Neural cell (in vitro differentiated cells): ENCODE data around the gene DEGS2. TPM values are rescaled to one million over a fixed set of nuclear protein-coding genes. Genes with fewer than 3 reads are reported as not detected.

Experiments used
- H2AFZ ChIP-seq: fragments of 200-600, 300-800 bp; sonication (generic), shearing (Covaris generic); 2 replicates; pipeline ENCODE4 v1.6.0; 2014; ENCODE audit warnings: low read depth, mild to moderate bottlenecking, antibody characterized with exemption, low read length, moderate library complexity
- H3F3A ChIP-seq: fragments of 200-600 bp; shearing (Covaris generic); 2 replicates; pipeline ENCODE4 v1.6.1; 2016; ENCODE audit warnings: mild to moderate bottlenecking, moderate library complexity, mixed read lengths, antibody characterized with exemption, low read length; ENCODE audit not compliant: insufficient read depth, poor library complexity, severe bottlenecking
- H3K27ac ChIP-seq: fragments of 200-600, 300-800 bp; sonication (generic), shearing (Covaris generic); 2 replicates; pipeline ENCODE4 v1.5.1; 2014; ENCODE audit warnings: mild to moderate bottlenecking, low read length, moderate library complexity
- H3K27me3 ChIP-seq: fragments of 300-800, 200-600 bp; sonication (generic), shearing (Covaris generic); 2 replicates; pipeline ENCODE4 v1.6.0; 2014; ENCODE audit warnings: mild to moderate bottlenecking, low read depth, low read length, moderate library complexity; ENCODE audit not compliant: insufficient read depth
- H3K36me3 ChIP-seq: fragments of 300-800, 200-600 bp; sonication (generic), shearing (Covaris generic); 2 replicates; pipeline ENCODE4 v1.5.1; 2014; ENCODE audit warnings: mild to moderate bottlenecking, antibody characterized with exemption, low read length, moderate library complexity; ENCODE audit not compliant: insufficient read depth
- H3K4me2 ChIP-seq: fragments of 300-800, 200-600 bp; sonication (generic), shearing (Covaris generic); 2 replicates; pipeline ENCODE4 v1.6.0; 2014; ENCODE audit warnings: mild to moderate bottlenecking, low read length
- H3K4me3 ChIP-seq: fragments of 300-800, 200-600 bp; sonication (generic), shearing (Covaris generic); 2 replicates; pipeline ENCODE4 v1.5.1; 2014; ENCODE audit warnings: mild to moderate bottlenecking, low read length, moderate library complexity
- H3K79me2 ChIP-seq: fragments of 200-600 bp; shearing (Covaris generic); replicated peaks from 2 replicates; pipeline ENCODE4 v1.6.0; 2014; ENCODE audit warnings: mild to moderate bottlenecking, low read length, moderate library complexity; ENCODE audit not compliant: insufficient read depth
- H3K9ac ChIP-seq: fragments of 300-800, 200-600 bp; sonication (generic), shearing (Covaris generic); 2 replicates; pipeline ENCODE4 v1.6.1; 2016; ENCODE audit warnings: mild to moderate bottlenecking, low read length, mixed read lengths
- H3K9me2 ChIP-seq: fragments of 200-600 bp; shearing (Covaris generic); 2 replicates; pipeline ENCODE4 v1.6.1; 2016; ENCODE audit warnings: mild to moderate bottlenecking, low read length, mixed read lengths; ENCODE audit not compliant: insufficient read depth
- H3K9me3 ChIP-seq: fragments of 200-600, 300-800 bp; sonication (generic), shearing (Covaris generic); 2 replicates; pipeline ENCODE4 v1.6.1; 2016; ENCODE audit warnings: mild to moderate bottlenecking, mixed run types, low read length, moderate library complexity, mixed read lengths
- H4K20me1 ChIP-seq: fragments of 200-600 bp; shearing (Covaris generic); 2 replicates; pipeline ENCODE4 v1.6.1; 2016; ENCODE audit warnings: mild to moderate bottlenecking, mixed run types; ENCODE audit not compliant: insufficient read depth
- CTCF ChIP-seq: fragments of 450-650 bp; IDR thresholded peaks from 2 replicates; pipeline ENCODE4 v1.5.1; 2014; ENCODE audit warnings: antibody characterized with exemption, mild to moderate bottlenecking, moderate library complexity; ENCODE audit not compliant: poor library complexity, severe bottlenecking
- EP300 ChIP-seq: fragments of 450-650 bp; conservative IDR thresholded peaks from 2 replicates; pipeline ENCODE4 v1.6.1; 2014; ENCODE audit warnings: antibody characterized with exemption, mild to moderate bottlenecking, moderate library complexity; ENCODE audit not compliant: poor library complexity, severe bottlenecking
- EZH2 ChIP-seq: fragments of 200-600, 300-800 bp; shearing (Covaris generic), sonication (generic); IDR thresholded peaks from 2 replicates; pipeline ENCODE4 v1.6.1; 2014; ENCODE audit warnings: antibody characterized with exemption, low read length, borderline replicate concordance, mild to moderate bottlenecking; ENCODE audit not compliant: insufficient read depth, poor library complexity, severe bottlenecking
- MXI1 ChIP-seq: fragments of 450-650 bp; conservative IDR thresholded peaks from 2 replicates; pipeline ENCODE4 v1.6.1; 2014; ENCODE audit warnings: antibody characterized with exemption, mild to moderate bottlenecking; ENCODE audit not compliant: poor library complexity, severe bottlenecking
- POLR2AphosphoS5 ChIP-seq: IDR thresholded peaks from 2 replicates; pipeline ENCODE4 v1.6.1; 2012
- RAD21 ChIP-seq: fragments of 450-650 bp; conservative IDR thresholded peaks from 2 replicates; pipeline ENCODE4 v1.6.1; 2014; ENCODE audit warnings: antibody characterized with exemption, mild to moderate bottlenecking, moderate library complexity
- REST ChIP-seq: IDR thresholded peaks from 2 replicates; pipeline ENCODE4 v1.6.1; 2012; ENCODE audit warnings: borderline replicate concordance
- SMC3 ChIP-seq: fragments of 450-650 bp; conservative IDR thresholded peaks from 2 replicates; pipeline ENCODE4 v1.6.1; 2014; ENCODE audit warnings: antibody characterized with exemption, mild to moderate bottlenecking, moderate library complexity; ENCODE audit not compliant: poor library complexity
- TAF1 ChIP-seq: IDR thresholded peaks from 2 replicates; pipeline ENCODE4 v1.6.1; 2012; ENCODE audit warnings: low read depth
- polyA plus RNA-seq: library from polyadenylated mRNA; depleted of rRNA; stranded (reverse); fragments of >200 nt; gene quantifications from 2 replicates; pipeline ENCODE4 v1.2.3, GENCODE V29; 2014

DEGS2 gene
- polyA plus RNA-seq, 1 donor from 2014 or later = 0.37 TPM

DNA sequence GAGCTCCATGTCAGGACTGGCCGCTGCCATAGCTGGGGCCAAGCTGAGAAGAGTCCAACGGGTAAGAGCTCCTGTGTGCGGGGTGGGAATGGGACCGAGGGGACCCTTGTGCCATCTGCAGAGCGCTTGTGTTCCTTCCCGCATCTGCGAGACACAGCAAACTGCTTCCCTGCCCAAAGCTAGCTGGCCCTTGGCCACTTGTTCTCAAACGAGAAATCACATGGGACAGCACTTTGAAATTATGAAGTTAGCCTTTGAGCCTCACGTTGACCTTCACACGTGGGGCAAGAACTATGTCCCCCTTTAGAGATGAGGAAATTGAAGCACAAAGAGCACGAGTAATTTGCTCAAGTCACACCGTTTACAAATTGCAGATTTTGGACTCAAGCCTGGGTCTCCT is 30.8 kb downstream of the DEGS2 start:
- Histone ChIP-seq H3K9me3 (no peaks in the 10 kb centered on the region), H3F3A (no peaks in the 10 kb centered on the region), H2AFZ (no peak overlapping the region), H4K20me1 (no peaks in the 10 kb centered on the region), H3K4me3 (no peak overlapping the region), H3K9ac (no peak overlapping the region), H3K79me2 (no peaks in the 10 kb centered on the region), H3K4me2 (no peak overlapping the region), H3K27me3 (no peaks in the 10 kb centered on the region), H3K27ac (no peak overlapping the region), H3K9me2 (no peaks in the 10 kb centered on the region), H3K36me3 (peaks cover 17% of the 10 kb centered on the region)
- TF ChIP-seq CTCF = no peak
- TF ChIP-seq SMC3 = no peak
- TF ChIP-seq RAD21 = no peak
- TF ChIP-seq REST = no peak
- TF ChIP-seq EZH2 = no peak
- no peak for TF ChIP-seq EP300
- no peak for TF ChIP-seq MXI1
- no peak for TF ChIP-seq TAF1
- TF ChIP-seq POLR2AphosphoS5 = no peak

GRCh38 chr14:100127853-100128455 is 31.5 kb downstream of the DEGS2 start:
- no peaks in the 10 kb centered on the region for H3K9me2 ChIP-seq
- no peak overlapping the region for H3K4me3 ChIP-seq
- no peaks in the 10 kb centered on the region for H3K9me3 ChIP-seq
- H2AFZ ChIP-seq = no peak overlapping the region
- no peak overlapping the region for H3K9ac ChIP-seq
- no peak overlapping the region for H3K27ac ChIP-seq
- H3F3A ChIP-seq = no peaks in the 10 kb centered on the region
- H3K79me2 ChIP-seq = no peaks in the 10 kb centered on the region
- peaks cover 17% of the 10 kb centered on the region for H3K36me3 ChIP-seq
- H3K27me3 ChIP-seq = no peaks in the 10 kb centered on the region
- H3K4me2 ChIP-seq = no peak overlapping the region
- no peaks in the 10 kb centered on the region for H4K20me1 ChIP-seq
- TF ChIP-seq POLR2AphosphoS5 = no peak
- no peak for TF ChIP-seq EP300
- no peak for TF ChIP-seq RAD21
- TF ChIP-seq SMC3 = no peak
- TF ChIP-seq MXI1 = no peak
- TF ChIP-seq TAF1 = no peak
- TF ChIP-seq CTCF = no peak
- no peak for TF ChIP-seq EZH2
- no peak for TF ChIP-seq REST
